Measurements from ENCODE around the gene APIP.

GRCh38 chr11:34926101-34926830, 10.1 kb upstream of the APIP start:
- TF ChIP-seq POLR2A (IDR thresholded peaks at IDR 0.05) (no peak), CTCF (IDR thresholded peaks at IDR 0.05) (peak; percentile 38 to 71 (median 54)), POLR2AphosphoS5 (IDR thresholded peaks at IDR 0.05; ENCODE audit: insufficient read depth in 1 of 2, low read depth in 1 of 2) (peak in 1 of 2 donors; percentile 66)
